Right lobe of liver (tissue), 4 donors: ENCODE data around the gene PAX6.

Experiments used
- CTCF ChIP-seq, 4 donors: fragments of 200-600 bp in 3 of 4; fragments of 450-650 bp in 1 of 4; IDR thresholded peaks; one replicate each; pipeline versions ENCODE4 v1.5.1 to v1.8.0; 2016 to 2022; ENCODE audit warnings: antibody characterized with exemption in 4 of 4, mild to moderate bottlenecking in 2 of 4
- POLR2A ChIP-seq: fragments of 450-650 bp; IDR thresholded peaks from one replicate; pipeline ENCODE4 v1.6.1; 2017; ENCODE audit warnings: antibody characterized with exemption, mild to moderate bottlenecking
- donor health status: DM: no; HTN: no; CAD: no.
- donor health status: DM: no; HTN: no; CAD: no.
- donor health status: DM: no; HTN: yes; CAD: no.

GRCh38 chr11:31740131-31740530, 71.0 kb downstream of the PAX6 start:
- TF ChIP-seq POLR2A (no peak), CTCF (IDR thresholded peaks at IDR 0.05) (no peak)
